Vagina (tissue), 2 donors: ENCODE measurements around the gene CTBP1. TPM values are rescaled to one million over a fixed set of nuclear protein-coding genes. Genes with fewer than 3 reads are reported as not detected.

ENCODE experiments used
- DNase-seq, 2 donors: peaks; one replicate each; pipeline ENCODE4 v3.0.0-alpha.2; 2017; ENCODE audit errors: extremely low spot score in 2 of 2
- H3K27ac ChIP-seq: fragments of 200-600 bp; sonication (generic); one replicate; pipeline ENCODE4 v1.5.1; 2019
- H3K27me3 ChIP-seq: fragments of 200-600 bp; sonication (generic); one replicate; pipeline ENCODE4 v1.5.1; 2019
- H3K36me3 ChIP-seq, 2 donors: fragments of 200-600 bp; sonication (generic); one replicate each; pipeline ENCODE4 v1.5.1; 2017 to 2019
- H3K4me1 ChIP-seq: fragments of 200-600 bp; sonication (generic); one replicate; pipeline ENCODE4 v1.5.1; 2019
- H3K4me3 ChIP-seq, 2 donors: fragments of 200-600 bp; sonication (generic); 1 replicate in 1 of 2; 2 replicates in 1 of 2; pipeline ENCODE4 v1.5.1; 2016 to 2019
- H3K9me3 ChIP-seq: fragments of 200-600 bp; sonication (generic); one replicate; pipeline ENCODE4 v1.5.1; 2019
- POLR2A ChIP-seq, 2 donors: fragments of 450-650 bp; IDR thresholded peaks; one replicate each; pipeline ENCODE4 v1.6.1; 2017; ENCODE audit warnings: antibody characterized with exemption in 2 of 2, mild to moderate bottlenecking in 2 of 2, moderate library complexity in 2 of 2
- POLR2AphosphoS5 ChIP-seq, 2 donors: sonication (generic); formaldehyde crosslinking; IDR thresholded peaks; one replicate each; pipeline ENCODE4 v1.9.0; 2017; ENCODE audit warnings: antibody characterized with exemption in 2 of 2, mild to moderate bottlenecking in 2 of 2, low read depth in 1 of 2; ENCODE audit not compliant: insufficient read depth in 1 of 2
- intact Hi-C: fragments of 100-400 bp; cut with DNase I; formaldehyde crosslinking; loops from one replicate; pipeline ENCODE4 v1.15.1; 2023
- total RNA-seq: library from RNA; depleted of rRNA; stranded (reverse); fragments of >200 nt; gene quantifications from one replicate; pipeline ENCODE4 v1.2.3, GENCODE V29; 2016
- TF ChIP-seq, protein P1 (sequence below), 3 experiments: fragments of 450-650 bp in 2 of 3; fragments of 200-600 bp in 1 of 3; sonication (generic) in 1 of 3; IDR thresholded peaks; one replicate each; pipeline ENCODE4 v1.5.1; 2017 to 2019; ENCODE audit warnings: antibody characterized with exemption in 3 of 3, mild to moderate bottlenecking in 2 of 3, moderate library complexity in 2 of 3

CTBP1 gene
- total RNA-seq, 1 donor from 2014 or later, result 93.1 TPM

DNA sequence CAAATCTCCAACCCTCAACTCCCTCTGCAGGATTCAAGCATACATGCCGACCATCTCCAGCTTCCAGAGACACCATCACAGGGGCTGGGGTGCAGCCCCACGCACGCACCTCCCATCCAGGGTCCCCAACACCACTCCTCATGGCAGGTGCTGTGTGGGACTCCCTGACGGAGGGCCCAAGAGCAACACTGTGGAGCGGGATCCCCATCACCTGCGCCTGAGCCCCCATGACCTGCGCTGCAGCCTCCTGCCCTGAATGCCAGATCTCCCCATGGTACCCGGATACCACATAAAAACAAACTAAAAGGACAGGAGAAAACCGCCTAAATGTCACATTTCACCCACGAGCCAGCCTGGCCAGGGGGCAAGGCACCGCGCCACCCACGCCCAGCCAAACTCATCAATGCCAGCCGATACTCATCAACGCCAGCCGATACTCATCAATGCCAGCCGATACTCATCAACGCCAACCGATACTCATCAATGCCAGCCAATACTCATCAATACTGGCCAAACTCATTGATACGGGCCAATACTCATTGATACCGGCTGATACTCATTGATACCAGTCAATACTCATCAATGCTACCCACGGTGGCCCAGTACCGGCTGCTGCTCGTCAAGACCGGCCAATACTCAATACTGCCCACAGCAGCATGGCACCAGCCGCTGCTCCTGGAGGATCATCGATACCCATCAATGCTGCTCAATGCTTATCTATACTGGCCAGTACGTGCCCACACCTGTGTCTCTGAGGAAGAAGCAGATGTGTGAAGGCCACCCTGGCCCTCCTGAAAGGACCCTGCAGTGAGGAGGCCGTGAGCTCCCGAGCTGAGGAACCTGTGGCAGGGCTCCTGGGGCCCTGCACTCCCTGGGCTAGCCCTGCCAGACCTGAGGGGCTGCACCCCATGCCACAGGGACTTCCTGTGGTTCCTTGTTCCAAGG, 6.2 kb downstream of the CTBP1 start:
- no peaks in the 10 kb centered on the region for H3K27me3 ChIP-seq
- no peak overlapping the region for H3K27ac ChIP-seq
- intact Hi-C loops, result no loop called here
- TF ChIP-seq, protein P1, sequence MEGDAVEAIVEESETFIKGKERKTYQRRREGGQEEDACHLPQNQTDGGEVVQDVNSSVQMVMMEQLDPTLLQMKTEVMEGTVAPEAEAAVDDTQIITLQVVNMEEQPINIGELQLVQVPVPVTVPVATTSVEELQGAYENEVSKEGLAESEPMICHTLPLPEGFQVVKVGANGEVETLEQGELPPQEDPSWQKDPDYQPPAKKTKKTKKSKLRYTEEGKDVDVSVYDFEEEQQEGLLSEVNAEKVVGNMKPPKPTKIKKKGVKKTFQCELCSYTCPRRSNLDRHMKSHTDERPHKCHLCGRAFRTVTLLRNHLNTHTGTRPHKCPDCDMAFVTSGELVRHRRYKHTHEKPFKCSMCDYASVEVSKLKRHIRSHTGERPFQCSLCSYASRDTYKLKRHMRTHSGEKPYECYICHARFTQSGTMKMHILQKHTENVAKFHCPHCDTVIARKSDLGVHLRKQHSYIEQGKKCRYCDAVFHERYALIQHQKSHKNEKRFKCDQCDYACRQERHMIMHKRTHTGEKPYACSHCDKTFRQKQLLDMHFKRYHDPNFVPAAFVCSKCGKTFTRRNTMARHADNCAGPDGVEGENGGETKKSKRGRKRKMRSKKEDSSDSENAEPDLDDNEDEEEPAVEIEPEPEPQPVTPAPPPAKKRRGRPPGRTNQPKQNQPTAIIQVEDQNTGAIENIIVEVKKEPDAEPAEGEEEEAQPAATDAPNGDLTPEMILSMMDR (IDR thresholded peaks at IDR 0.05), result no peak
- TF ChIP-seq POLR2A (IDR thresholded peaks at IDR 0.05), result no peak
- TF ChIP-seq POLR2AphosphoS5 (IDR thresholded peaks at IDR 0.05; ENCODE audit: insufficient read depth in 1 of 2, low read depth in 1 of 2), result no peak
- no peak overlapping the region for H3K4me3 ChIP-seq
- no peak for DNase-seq
- H3K36me3 ChIP-seq, result peaks cover 0 to 21% of the 10 kb centered on the region in 2 donors
- no peaks in the 10 kb centered on the region for H3K9me3 ChIP-seq
- H3K4me1 ChIP-seq, result peaks cover 71% of the 10 kb centered on the region

DNA sequence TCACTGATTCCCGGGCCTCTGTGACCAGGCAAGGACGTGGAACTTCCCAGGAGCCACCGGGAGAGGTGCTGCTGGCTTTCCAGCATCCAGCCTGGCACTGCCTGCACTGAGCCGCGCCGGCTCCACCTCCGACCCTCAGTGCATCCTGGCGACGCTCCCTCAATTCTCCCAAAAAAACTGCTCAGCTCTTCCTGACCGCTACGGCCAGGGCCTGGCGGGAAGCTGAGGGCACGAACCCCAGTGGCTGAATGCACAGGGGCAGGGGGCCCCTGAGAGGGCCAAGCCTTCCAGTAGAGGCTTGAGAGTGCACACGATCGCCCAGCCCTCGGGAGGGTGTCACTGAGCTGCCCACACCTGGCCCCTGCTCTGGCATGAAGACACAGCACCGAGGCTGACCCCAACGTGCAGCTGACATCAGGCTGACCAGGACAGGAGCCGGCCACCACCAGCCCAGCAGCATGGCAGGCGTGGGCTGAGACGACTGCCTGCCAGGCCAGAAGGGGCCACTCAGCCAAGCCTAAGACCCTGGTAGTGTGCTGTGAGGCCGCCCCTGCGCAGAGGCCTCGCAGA, 6.9 kb downstream of the CTBP1 start:
- DNase-seq, result no peak
- Histone ChIP-seq H3K9me3 (no peaks in the 10 kb centered on the region), H3K27ac (no peak overlapping the region), H3K4me1 (peaks cover 64% of the 10 kb centered on the region), H3K36me3 (peaks cover 0 to 27% of the 10 kb centered on the region in 2 donors), H3K4me3 (no peak overlapping the region), H3K27me3 (no peaks in the 10 kb centered on the region)
- TF ChIP-seq POLR2AphosphoS5 (IDR thresholded peaks at IDR 0.05; ENCODE audit: insufficient read depth in 1 of 2, low read depth in 1 of 2) (no peak), POLR2A (IDR thresholded peaks at IDR 0.05) (no peak)
- TF ChIP-seq, protein P1 (IDR thresholded peaks at IDR 0.05), result no peak
- intact Hi-C loops, result no loop called here

DNA sequence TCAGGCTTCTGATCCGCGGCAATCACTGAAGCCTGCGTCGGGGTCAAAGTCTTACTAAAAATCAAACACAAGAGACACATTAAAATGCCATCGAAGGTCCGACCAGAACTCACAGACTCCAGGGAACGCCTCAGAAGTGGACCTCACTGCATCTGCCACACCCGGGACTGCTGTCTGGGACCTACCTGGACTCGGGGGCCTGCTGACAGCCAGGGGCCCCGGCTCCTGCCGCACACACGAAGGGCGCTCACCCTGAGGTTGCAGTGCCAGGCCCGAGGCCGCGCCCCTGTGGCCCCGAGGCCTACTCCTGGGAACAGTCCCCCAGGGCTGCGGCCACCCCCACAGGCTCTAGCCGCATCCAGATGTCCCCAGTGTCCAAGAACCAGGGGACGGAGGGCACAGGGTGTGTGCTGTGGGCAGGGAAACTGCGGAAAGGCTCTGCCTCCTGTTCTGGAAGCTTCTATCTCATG, 7.4 kb downstream of the CTBP1 start:
- H3K27ac ChIP-seq, result no peak overlapping the region
- no peak for DNase-seq
- TF ChIP-seq, protein P1 (IDR thresholded peaks at IDR 0.05), result no peak
- TF ChIP-seq POLR2AphosphoS5 (IDR thresholded peaks at IDR 0.05; ENCODE audit: insufficient read depth in 1 of 2, low read depth in 1 of 2), result no peak
- no peak for TF ChIP-seq POLR2A (IDR thresholded peaks at IDR 0.05)
- H3K4me1 ChIP-seq, result peaks cover 59% of the 10 kb centered on the region
- peaks cover 0 to 33% of the 10 kb centered on the region in 2 donors for H3K36me3 ChIP-seq
- H3K4me3 ChIP-seq, result no peak overlapping the region
- no peaks in the 10 kb centered on the region for H3K9me3 ChIP-seq
- intact Hi-C loops, result no loop called here
- H3K27me3 ChIP-seq, result no peaks in the 10 kb centered on the region

DNA sequence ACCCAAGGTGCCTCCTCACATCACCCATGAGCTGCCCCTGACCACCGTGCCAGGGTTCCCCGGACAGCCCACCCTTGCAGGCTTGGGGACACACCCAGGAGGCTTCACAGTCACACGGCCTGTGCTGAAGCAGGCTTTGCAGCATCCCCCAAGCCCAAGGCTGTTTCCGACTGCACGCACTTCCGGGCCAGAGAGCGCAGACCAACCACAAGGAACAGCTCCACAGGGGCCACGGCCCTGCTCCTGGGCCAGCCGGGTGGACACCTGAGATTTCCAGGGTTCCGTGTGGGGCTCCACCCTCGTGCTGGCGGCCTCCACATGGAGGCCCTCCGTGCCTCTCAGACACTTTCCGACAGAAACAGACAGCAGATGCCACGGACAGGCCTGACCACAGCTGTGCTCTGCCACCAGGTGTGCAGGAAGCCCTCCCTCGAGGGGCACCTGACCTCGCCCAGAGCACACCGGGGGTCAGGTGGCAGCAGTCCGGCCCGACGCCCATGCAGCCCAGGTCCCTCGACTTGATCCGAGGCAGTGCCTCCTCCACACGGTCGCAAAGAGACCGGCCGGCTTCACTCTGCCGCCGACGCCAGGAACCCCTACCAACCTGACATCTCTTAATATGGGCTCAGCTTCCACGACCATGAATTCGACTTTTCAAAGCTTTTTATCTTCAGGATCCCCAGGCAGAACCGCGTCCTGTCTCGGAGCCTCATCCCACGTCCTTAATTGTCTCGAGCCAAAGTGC, 8.0 kb downstream of the CTBP1 start:
- intact Hi-C loops, result no loop called here
- peaks cover 58% of the 10 kb centered on the region for H3K4me1 ChIP-seq
- no peaks in the 10 kb centered on the region for H3K9me3 ChIP-seq
- H3K27me3 ChIP-seq, result no peaks in the 10 kb centered on the region
- H3K27ac ChIP-seq, result no peak overlapping the region
- DNase-seq, result no peak
- TF ChIP-seq POLR2AphosphoS5 (IDR thresholded peaks at IDR 0.05; ENCODE audit: insufficient read depth in 1 of 2, low read depth in 1 of 2) (no peak), POLR2A (IDR thresholded peaks at IDR 0.05) (no peak)
- TF ChIP-seq, protein P1 (IDR thresholded peaks at IDR 0.05), result no peak
- peaks cover 0 to 39% of the 10 kb centered on the region in 2 donors for H3K36me3 ChIP-seq
- H3K4me3 ChIP-seq, result no peak overlapping the region
